MCF 10A (cell line): ENCODE data around the gene SYNPR. TPM values are rescaled to one million over a fixed set of nuclear protein-coding genes. Genes with fewer than 3 reads are reported as not detected.

Experiments used
- BruUV-seq: library from RNA; stranded (reverse); fragments of 400-500 nt; replicated peaks from 2 replicates; lab custom pipeline; 2021; lab: Mats Ljungman, UMichigan
- CTCF ChIA-PET: fragments of 300-600 bp; sonication (Branson Sonifier 250); formaldehyde crosslinking; extraction: SDS; loops from one replicate; lab custom pipeline; 2021; ENCODE audit warnings: antibody characterized with exemption, inconsistent platforms; lab: Yijun Ruan, JAX
- POLR2A ChIA-PET: fragments of 300-600, 350-650 bp; sonication (Branson Sonifier 250); formaldehyde crosslinking; extraction: SDS; loops from one replicate; lab custom pipeline; 2020; ENCODE audit warnings: antibody characterized with exemption, inconsistent platforms; lab: Yijun Ruan, JAX
- DNase-seq: peaks from one replicate; pipeline ENCODE4 v3.0.0-alpha.2; 2018; ENCODE audit not compliant: unreplicated experiment
- H3K27ac Mint-ChIP-seq: one replicate; pipeline ENCODE4 v1.8.0; 2022; ENCODE audit warnings: mild to moderate bottlenecking, low read depth, mixed read lengths; ENCODE audit not compliant: unreplicated experiment
- H3K27me3 Mint-ChIP-seq: one replicate; pipeline ENCODE4 v1.8.0; 2022; ENCODE audit warnings: mixed read lengths; ENCODE audit not compliant: insufficient read depth, unreplicated experiment
- H3K36me3 Mint-ChIP-seq: one replicate; pipeline ENCODE4 v1.8.0; 2022; ENCODE audit warnings: mild to moderate bottlenecking, moderate library complexity, mixed read lengths; ENCODE audit not compliant: insufficient read depth, unreplicated experiment
- H3K4me1 Mint-ChIP-seq: one replicate; pipeline ENCODE4 v1.8.0; 2022; ENCODE audit warnings: mixed read lengths; ENCODE audit not compliant: insufficient read depth, unreplicated experiment
- H3K4me3 Mint-ChIP-seq: one replicate; pipeline ENCODE4 v1.8.0; 2022; ENCODE audit warnings: mild to moderate bottlenecking, moderate library complexity, mixed read lengths; ENCODE audit not compliant: unreplicated experiment
- H3K9me3 Mint-ChIP-seq: one replicate; pipeline ENCODE4 v1.8.0; 2022; ENCODE audit warnings: mixed read lengths; ENCODE audit not compliant: unreplicated experiment
- CTCF ChIP-seq: fragments of 200-600 bp; IDR thresholded peaks from one replicate; pipeline ENCODE4 v1.8.0; 2022; ENCODE audit warnings: antibody characterized with exemption, mild to moderate bottlenecking; ENCODE audit not compliant: unreplicated experiment
- intact Hi-C: fragments of 100-400 bp; cut with micrococcal nuclease; formaldehyde crosslinking; loops from 2 replicates; pipeline ENCODE4 v1.14.1; 2022
- total RNA-seq: library from RNA; stranded (reverse); gene quantifications from 2 replicates; pipeline ENCODE4 v1.2.3, GENCODE V29; 2022

The SYNPR gene
- total RNA-seq, 1 experiment from 2014 or later = not detected

- no peak overlapping the region for H3K4me3 Mint-ChIP-seq
- CTCF ChIA-PET = interaction anchor here (0.6 kb wide), 1 partner anchor 14 kb away, joined by 4 read pairs; no protein-coding TSS in a partner anchor
- DNase-seq = no peak
- no peaks in the 10 kb centered on the region for H3K9me3 Mint-ChIP-seq
- no TSS peak for BruUV-seq
- intact Hi-C loops = no loop called here
- H3K36me3 Mint-ChIP-seq = no peaks in the 10 kb centered on the region
- H3K27ac Mint-ChIP-seq = no peak overlapping the region
- peaks cover 99% of the 10 kb centered on the region for H3K27me3 Mint-ChIP-seq
- POLR2A ChIA-PET = no interaction called here
- TF ChIP-seq CTCF = no peak
- H3K4me1 Mint-ChIP-seq = no peaks in the 10 kb centered on the region
These were observed 196.9 kb downstream of the SYNPR start for GRCh38 chr3:63474828-63475518.

GRCh38 chr3:63477494-63478129 lies 199.5 kb downstream of the SYNPR start:
- POLR2A ChIA-PET = no interaction called here
- CTCF ChIA-PET = no interaction called here
- H3K36me3 Mint-ChIP-seq = no peaks in the 10 kb centered on the region

GRCh38 chr3:63478990-63479660 lies 201.0 kb downstream of the SYNPR start:
- TF ChIP-seq CTCF = no peak
- Mint-ChIP-seq H3K27ac (no peak overlapping the region), H3K9me3 (no peaks in the 10 kb centered on the region), H3K4me3 (no peak overlapping the region), H3K4me1 (no peaks in the 10 kb centered on the region), H3K27me3 (peaks cover 100% of the 10 kb centered on the region), H3K36me3 (no peaks in the 10 kb centered on the region)
- ChIA-PET POLR2A (no interaction called here), CTCF (interaction anchor here (0.9 kb wide), 1 partner anchor 10 kb away, joined by 3 read pairs; no protein-coding TSS in a partner anchor)
- no TSS peak for BruUV-seq
- no peak for DNase-seq
- intact Hi-C loops = no loop called here

More at GRCh38 chr3:63477494-63478129, 199.5 kb downstream of the SYNPR start:
- no peaks in the 10 kb centered on the region for H3K9me3 Mint-ChIP-seq
- H3K4me1 Mint-ChIP-seq = no peaks in the 10 kb centered on the region
- TF ChIP-seq CTCF = no peak
- no TSS peak for BruUV-seq
- no peak overlapping the region for H3K4me3 Mint-ChIP-seq
- peaks cover 100% of the 10 kb centered on the region for H3K27me3 Mint-ChIP-seq
- H3K27ac Mint-ChIP-seq = no peak overlapping the region
- DNase-seq = peak; percentile 11
- intact Hi-C loops = no loop called here

- POLR2A ChIA-PET = no interaction called here
- intact Hi-C loops = no loop called here
- Mint-ChIP-seq H3K4me1 (no peaks in the 10 kb centered on the region), H3K27ac (no peak overlapping the region), H3K36me3 (no peaks in the 10 kb centered on the region), H3K4me3 (no peak overlapping the region), H3K9me3 (no peaks in the 10 kb centered on the region), H3K27me3 (peaks cover 100% of the 10 kb centered on the region)
- BruUV-seq = no TSS peak
- CTCF ChIA-PET = interaction anchor here (1.1 kb wide), 1 partner anchor 128 kb away, joined by 3 read pairs; no protein-coding TSS in a partner anchor
- TF ChIP-seq CTCF = no peak
- DNase-seq = no peak
These were observed 201.5 kb downstream of the SYNPR start for GRCh38 chr3:63479661-63480035.
